DND-41 (cell line): Measurements from ENCODE around the gene FNDC3B.

Experiments used
- ATAC-seq: fragments of 200-7000 bp; cut with Tn5 transposase; 3 replicates; pipeline ENCODE4 v1.9.1; 2021; ENCODE audit warnings: low read depth; ENCODE audit not compliant: insufficient read depth
- DNase-seq: peaks from one replicate; pipeline ENCODE4 v3.0.0-alpha.2; 2020
- H2AFZ ChIP-seq: 2 replicates; pipeline ENCODE4 v1.6.0; 2012; ENCODE audit warnings: low read depth, low read length
- H3K27ac ChIP-seq: 2 replicates; pipeline ENCODE4 v1.5.1; 2012; ENCODE audit warnings: low read length, inconsistent platforms
- H3K27me3 ChIP-seq: fragments of 200-600 bp; sonication (generic); 2 replicates; pipeline ENCODE4 v1.6.0; 2012; ENCODE audit warnings: low read length, mild to moderate bottlenecking, inconsistent platforms; ENCODE audit not compliant: insufficient read depth, poor library complexity
- H3K36me3 ChIP-seq: 2 replicates; pipeline ENCODE4 v1.5.1; 2012; ENCODE audit warnings: low read length, inconsistent platforms; ENCODE audit not compliant: insufficient read depth
- H3K4me1 ChIP-seq: 2 replicates; pipeline ENCODE4 v1.5.1; 2012; ENCODE audit warnings: mild to moderate bottlenecking, low read length; ENCODE audit not compliant: insufficient read depth
- H3K4me2 ChIP-seq: 2 replicates; pipeline ENCODE4 v1.6.0; 2012; ENCODE audit warnings: mild to moderate bottlenecking, moderate library complexity, low read length, inconsistent platforms; ENCODE audit not compliant: insufficient read depth
- H3K4me3 ChIP-seq, 2 experiments: fragments of 200-600 bp in 1 of 2; shearing (Covaris generic) in 1 of 2; 2 replicates each; pipeline ENCODE4 v1.5.1; 2012 to 2016; ENCODE audit warnings: inconsistent platforms in 2 of 2, low read length in 2 of 2, mild to moderate bottlenecking in 2 of 2, low read depth in 1 of 2, moderate library complexity in 1 of 2
- H3K79me2 ChIP-seq: 2 replicates; pipeline ENCODE4 v1.6.0; 2012; ENCODE audit warnings: low read length, inconsistent platforms; ENCODE audit not compliant: insufficient read depth
- H3K9ac ChIP-seq: 2 replicates; pipeline ENCODE4 v1.6.0; 2012; ENCODE audit warnings: low read depth, mild to moderate bottlenecking, inconsistent platforms, low read length, moderate library complexity
- H3K9me3 ChIP-seq: 2 replicates; pipeline ENCODE4 v1.5.1; 2012; ENCODE audit warnings: low read length, moderate library complexity, mild to moderate bottlenecking, inconsistent platforms; ENCODE audit not compliant: insufficient read depth, severe bottlenecking
- H4K20me1 ChIP-seq: 2 replicates; pipeline ENCODE4 v1.6.0; 2012; ENCODE audit warnings: low read length; ENCODE audit not compliant: insufficient read depth
- EZH2 ChIP-seq: IDR thresholded peaks from 3 replicates; pipeline ENCODE4 v1.6.1; 2012; ENCODE audit warnings: borderline replicate concordance, low read depth, mild to moderate bottlenecking, moderate library complexity, low read length, inconsistent platforms; ENCODE audit not compliant: severe bottlenecking
- TF ChIP-seq, protein P1 (sequence below): IDR thresholded peaks from 2 replicates; pipeline ENCODE4 v1.5.1; 2012; ENCODE audit warnings: borderline replicate concordance, low read length, moderate library complexity, mild to moderate bottlenecking; ENCODE audit not compliant: poor library complexity, severe bottlenecking; ENCODE audit errors: extremely low read depth

FNDC3B gene

DNA sequence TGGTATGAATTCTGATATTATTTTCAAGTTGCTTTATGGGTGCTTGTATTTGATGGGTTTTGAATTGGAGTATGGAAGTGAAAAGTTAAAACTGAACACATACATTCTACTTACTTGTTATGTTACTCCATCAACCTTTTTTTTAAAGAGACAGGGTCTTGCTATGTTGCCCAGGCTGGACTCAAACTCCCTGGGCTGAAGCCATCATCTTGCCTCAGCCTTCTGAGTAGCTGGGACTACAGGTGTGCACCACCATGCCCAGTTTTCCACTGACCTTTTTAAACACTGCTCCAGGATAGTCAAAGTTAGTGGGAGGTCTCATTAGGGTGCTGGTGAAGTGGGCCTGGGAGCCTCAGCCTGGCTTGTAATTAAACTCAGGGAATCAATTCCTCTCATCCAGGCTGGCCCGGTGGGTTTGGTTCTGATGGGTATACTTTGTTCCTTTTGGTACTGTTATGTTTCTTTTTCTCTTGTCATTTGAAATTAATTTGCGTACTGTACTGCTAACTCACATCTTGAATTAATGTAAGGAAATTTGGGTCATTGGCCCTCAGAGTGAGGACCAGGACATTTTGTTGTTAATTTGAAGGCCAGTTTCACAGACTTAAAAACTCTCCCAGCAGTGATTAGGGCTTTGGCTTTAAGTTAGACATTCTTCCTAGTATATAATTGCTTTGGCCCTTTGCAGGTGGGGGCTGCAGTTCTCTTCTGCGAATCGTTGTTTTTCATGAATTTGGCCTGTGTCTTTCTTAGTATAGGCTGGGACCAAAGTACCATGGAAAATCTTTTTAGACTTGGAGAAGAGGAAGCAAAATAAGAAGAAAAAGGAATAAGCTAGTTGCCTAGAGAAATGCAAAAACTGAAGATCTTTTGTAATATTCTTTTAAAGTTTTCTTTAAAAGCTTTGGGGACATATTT is 66.9 kb downstream of the FNDC3B start:
- Histone ChIP-seq H3K9me3 (no peaks in the 10 kb centered on the region), H3K79me2 (no peaks in the 10 kb centered on the region), H3K4me2 (no peak overlapping the region), H3K4me3 (no peak overlapping the region), H3K27me3 (peaks cover 7% of the 10 kb centered on the region), H3K9ac (no peak overlapping the region), H3K36me3 (no peaks in the 10 kb centered on the region), H4K20me1 (peaks cover 48% of the 10 kb centered on the region), H3K4me1 (peaks cover 37% of the 10 kb centered on the region), H3K27ac (no peak overlapping the region), H2AFZ (no peak overlapping the region)
- ATAC-seq = no peak
- TF ChIP-seq EZH2 = no peak
- TF ChIP-seq, protein P1, sequence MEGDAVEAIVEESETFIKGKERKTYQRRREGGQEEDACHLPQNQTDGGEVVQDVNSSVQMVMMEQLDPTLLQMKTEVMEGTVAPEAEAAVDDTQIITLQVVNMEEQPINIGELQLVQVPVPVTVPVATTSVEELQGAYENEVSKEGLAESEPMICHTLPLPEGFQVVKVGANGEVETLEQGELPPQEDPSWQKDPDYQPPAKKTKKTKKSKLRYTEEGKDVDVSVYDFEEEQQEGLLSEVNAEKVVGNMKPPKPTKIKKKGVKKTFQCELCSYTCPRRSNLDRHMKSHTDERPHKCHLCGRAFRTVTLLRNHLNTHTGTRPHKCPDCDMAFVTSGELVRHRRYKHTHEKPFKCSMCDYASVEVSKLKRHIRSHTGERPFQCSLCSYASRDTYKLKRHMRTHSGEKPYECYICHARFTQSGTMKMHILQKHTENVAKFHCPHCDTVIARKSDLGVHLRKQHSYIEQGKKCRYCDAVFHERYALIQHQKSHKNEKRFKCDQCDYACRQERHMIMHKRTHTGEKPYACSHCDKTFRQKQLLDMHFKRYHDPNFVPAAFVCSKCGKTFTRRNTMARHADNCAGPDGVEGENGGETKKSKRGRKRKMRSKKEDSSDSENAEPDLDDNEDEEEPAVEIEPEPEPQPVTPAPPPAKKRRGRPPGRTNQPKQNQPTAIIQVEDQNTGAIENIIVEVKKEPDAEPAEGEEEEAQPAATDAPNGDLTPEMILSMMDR = no peak
- no peak for DNase-seq

DNA sequence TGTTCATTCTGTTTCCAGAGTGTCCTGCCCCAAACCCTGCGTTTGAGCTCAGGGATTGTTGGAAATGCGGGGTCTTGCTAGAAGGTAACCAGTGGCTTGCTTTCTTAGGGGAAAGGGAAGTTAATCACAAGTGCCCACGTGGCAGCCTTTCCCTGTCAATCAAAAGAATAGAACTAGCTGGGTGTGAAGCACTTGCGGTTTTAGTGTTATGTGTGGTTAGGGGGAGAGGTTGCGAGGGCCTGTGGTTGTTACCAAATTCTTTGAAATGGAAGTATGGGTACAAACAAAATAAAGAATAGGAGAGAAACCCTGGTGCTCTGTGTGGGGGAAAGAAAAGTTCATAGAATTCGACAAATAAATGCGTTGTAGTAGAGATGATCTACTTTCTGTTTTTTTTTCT is 67.6 kb downstream of the FNDC3B start:
- H3K79me2 ChIP-seq = no peaks in the 10 kb centered on the region
- H2AFZ ChIP-seq = no peak overlapping the region
- H3K36me3 ChIP-seq = no peaks in the 10 kb centered on the region
- DNase-seq = peak; percentile 78
- H3K27ac ChIP-seq = no peak overlapping the region
- peak overlapping the region in 1 of 2 experiments; percentile 16; a peak in 1 of 4 replicates for H3K4me3 ChIP-seq
- peak overlapping the region; percentile 60 for H3K4me2 ChIP-seq
- peaks cover 47% of the 10 kb centered on the region for H4K20me1 ChIP-seq
- H3K4me1 ChIP-seq = peaks cover 36% of the 10 kb centered on the region
- no peak overlapping the region for H3K9ac ChIP-seq
- TF ChIP-seq, protein P1 = no peak
- no peak for TF ChIP-seq EZH2
- peaks cover 3% of the 10 kb centered on the region for H3K27me3 ChIP-seq
- H3K9me3 ChIP-seq = no peaks in the 10 kb centered on the region
- peak; percentile 82 for ATAC-seq

GRCh38 chr3:172107403-172107802 is 68.0 kb downstream of the FNDC3B start:
- Histone ChIP-seq H3K36me3 (no peaks in the 10 kb centered on the region), H3K79me2 (no peaks in the 10 kb centered on the region), H3K9me3 (no peaks in the 10 kb centered on the region), H3K9ac (no peak overlapping the region), H3K27ac (no peak overlapping the region), H3K27me3 (no peaks in the 10 kb centered on the region), H2AFZ (no peak overlapping the region), H4K20me1 (peaks cover 44% of the 10 kb centered on the region), H3K4me2 (peak overlapping the region; percentile 60), H3K4me3 (peak overlapping the region in 1 of 2 experiments; percentile 16; a peak in 1 of 4 replicates), H3K4me1 (peaks cover 32% of the 10 kb centered on the region)
- ATAC-seq = peak; percentile 67
- no peak for TF ChIP-seq EZH2
- TF ChIP-seq, protein P1 = no peak
- DNase-seq = peak; percentile 50
